PC-3 (cell line): ENCODE results near the gene C6. TPM values are rescaled to one million over a fixed set of nuclear protein-coding genes. Genes with fewer than 3 reads are reported as not detected.
A peak's percentile ranks its signal among the peaks of the same experiment; 100 is the strongest.

Experiments used
- ATAC-seq: fragments of 200-7000 bp; cut with Tn5 transposase; 2 replicates; pipeline ENCODE4 v1.9.1; 2020; ENCODE audit warnings: mild to moderate bottlenecking, moderate library complexity
- BruUV-seq: library from RNA; stranded (reverse); fragments of 400-500 nt; replicated peaks from 2 replicates; lab custom pipeline; 2021; lab: Mats Ljungman, UMichigan
- CTCF ChIA-PET: fragments of 300-600 bp; sonication (Branson Sonifier 250); formaldehyde crosslinking; loops from one replicate; lab custom pipeline; 2022; ENCODE audit warnings: antibody characterized with exemption; lab: Charles Lee
- POLR2A ChIA-PET: fragments of 300-600 bp; sonication (Branson Sonifier 250); formaldehyde crosslinking; loops from one replicate; lab custom pipeline; 2022; ENCODE audit warnings: antibody characterized with exemption; ENCODE audit not compliant: unreplicated experiment; lab: Charles Lee
- DNase-seq: peaks from one replicate; pipeline ENCODE4 v3.0.0-alpha.2; 2015
- H2AFZ ChIP-seq: fragments of 300-600 bp; sonication (generic); 2 replicates; pipeline ENCODE4 v1.6.0; 2016; ENCODE audit warnings: antibody characterized with exemption, low read length
- H3F3A ChIP-seq: fragments of 300-600 bp; sonication (generic); one replicate; pipeline ENCODE4 v1.6.0; 2017; ENCODE audit warnings: antibody characterized with exemption, low read length, control low read depth, mild to moderate bottlenecking; ENCODE audit not compliant: unreplicated experiment
- H3K27ac ChIP-seq: fragments of 300-600 bp; sonication (generic); 2 replicates; pipeline ENCODE4 v1.5.1; 2016; ENCODE audit warnings: mild to moderate bottlenecking, low read length
- H3K27me3 ChIP-seq: fragments of 300-600 bp; sonication (generic); 2 replicates; pipeline ENCODE4 v1.6.1; 2016; ENCODE audit warnings: low read length, mixed read lengths
- H3K36me3 ChIP-seq: fragments of 300-600 bp; sonication (generic); 2 replicates; pipeline ENCODE4 v1.6.1; 2016; ENCODE audit warnings: low read depth, mixed run types, low read length, mixed read lengths
- H3K4me1 ChIP-seq: fragments of 300-600 bp; sonication (generic); 2 replicates; pipeline ENCODE4 v1.5.1; 2016; ENCODE audit warnings: low read length; ENCODE audit not compliant: insufficient read depth
- H3K4me2 ChIP-seq: fragments of 300-600 bp; sonication (generic); 2 replicates; pipeline ENCODE4 v1.6.0; 2016; ENCODE audit warnings: low read length
- H3K4me3 ChIP-seq: fragments of 300-600 bp; sonication (generic); 2 replicates; pipeline ENCODE4 v1.5.1; 2016; ENCODE audit warnings: mild to moderate bottlenecking, low read length, mixed read lengths
- H3K79me2 ChIP-seq: fragments of 300-600 bp; sonication (generic); 2 replicates; pipeline ENCODE4 v1.6.1; 2017; ENCODE audit warnings: low read length, mixed read lengths
- H3K9ac ChIP-seq: fragments of 300-600 bp; sonication (generic); 2 replicates; pipeline ENCODE4 v1.6.0; 2016; ENCODE audit warnings: mild to moderate bottlenecking, low read length
- H3K9me2 ChIP-seq: fragments of 300-600 bp; sonication (generic); replicated peaks from 2 replicates; pipeline ENCODE4 v1.6.1; 2016; ENCODE audit warnings: mixed run types, low read length, mixed read lengths
- H3K9me3 ChIP-seq: fragments of 300-600 bp; sonication (generic); 2 replicates; pipeline ENCODE4 v1.6.1; 2016; ENCODE audit warnings: low read length, mixed read lengths
- H4K20me1 ChIP-seq: fragments of 300-600 bp; sonication (generic); 2 replicates; pipeline ENCODE4 v1.6.1; 2016; ENCODE audit warnings: low read length, mixed read lengths
- CTCF ChIP-seq: fragments of 300-600 bp; sonication (generic); conservative IDR thresholded peaks from 2 replicates; pipeline ENCODE4 v1.5.1; 2017; ENCODE audit warnings: antibody characterized with exemption, low read depth, mild to moderate bottlenecking, low read length
- EZH2 ChIP-seq: fragments of 300-600 bp; sonication (generic); IDR thresholded peaks from one replicate; pipeline ENCODE4 v1.6.1; 2017; ENCODE audit warnings: antibody characterized with exemption, mild to moderate bottlenecking, low read length; ENCODE audit not compliant: unreplicated experiment
- EZH2phosphoT487 ChIP-seq: fragments of 300-600 bp; sonication (generic); IDR thresholded peaks from 2 replicates; pipeline ENCODE4 v1.6.1; 2018; ENCODE audit warnings: mild to moderate bottlenecking, antibody characterized with exemption, low read length, borderline replicate concordance
- intact Hi-C: fragments of 100-400 bp; cut with micrococcal nuclease; formaldehyde crosslinking; loops from 2 replicates; pipeline ENCODE4 v1.9.0; 2023
- total RNA-seq: library from RNA; depleted of rRNA; stranded (reverse); fragments of >200 nt; gene quantifications from 2 replicates; pipeline ENCODE4 v1.2.3, GENCODE V29; 2014

Gene C6
- total RNA-seq, 1 experiment from 2014 or later, result not detected

GRCh38 chr5:41246376-41246775, 33.0 kb upstream of the C6 start:
- Histone ChIP-seq H4K20me1 (no peaks in the 10 kb centered on the region), H2AFZ (no peak overlapping the region), H3K27me3 (no peaks in the 10 kb centered on the region), H3K4me2 (peak overlapping the region; percentile 34), H3K79me2 (no peaks in the 10 kb centered on the region), H3F3A (no peaks in the 10 kb centered on the region), H3K9me3 (no peaks in the 10 kb centered on the region), H3K9me2 (no peaks in the 10 kb centered on the region), H3K4me1 (peaks cover 14% of the 10 kb centered on the region), H3K36me3 (no peaks in the 10 kb centered on the region), H3K4me3 (no peak overlapping the region), H3K27ac (peak overlapping the region; percentile 40; the same call in 1 of the 2 replicates), H3K9ac (no peak overlapping the region)
- intact Hi-C loops, result loop anchor here (10.0 kb wide), 1 partner anchor 252 kb away; no protein-coding TSS in a partner anchor
- ChIA-PET CTCF (no interaction called here), POLR2A (interaction anchor here (0.6 kb wide), 1 partner anchor 241 kb away, joined by 3 read pairs; no protein-coding TSS in a partner anchor)
- ATAC-seq, result peak; percentile 99
- peak; percentile 97 for DNase-seq
- no TSS peak for BruUV-seq
- TF ChIP-seq EZH2phosphoT487 (no peak), EZH2 (no peak), CTCF (no peak)

GRCh38 chr5:41243558-41243957, 30.2 kb upstream of the C6 start:
- intact Hi-C loops, result loop anchor here (10.0 kb wide), 1 partner anchor 249 kb away; no protein-coding TSS in a partner anchor
- POLR2A ChIA-PET, result no interaction called here
- no peak for DNase-seq

More at GRCh38 chr5:41243558-41243957, 30.2 kb upstream of the C6 start:
- Histone ChIP-seq H3K4me3 (no peak overlapping the region), H2AFZ (no peak overlapping the region), H3K9ac (no peak overlapping the region), H3K79me2 (no peaks in the 10 kb centered on the region), H3K9me2 (no peaks in the 10 kb centered on the region), H3K36me3 (no peaks in the 10 kb centered on the region), H3K27me3 (no peaks in the 10 kb centered on the region), H3K4me2 (no peak overlapping the region), H4K20me1 (no peaks in the 10 kb centered on the region), H3K9me3 (no peaks in the 10 kb centered on the region), H3K27ac (no peak overlapping the region), H3K4me1 (peaks cover 14% of the 10 kb centered on the region), H3F3A (no peaks in the 10 kb centered on the region)
- no peak for ATAC-seq
- TF ChIP-seq EZH2 (no peak), CTCF (no peak), EZH2phosphoT487 (no peak)
- no TSS peak for BruUV-seq
- CTCF ChIA-PET, result no interaction called here
